Parathyroid adenoma (tissue), 2 donors: ENCODE measurements around the gene FAAH.

Source experiments
- H2AFZ ChIP-seq: fragments of 300-600 bp; sonication (generic); one replicate; pipeline ENCODE4 v1.7.0; 2017; ENCODE audit warnings: antibody characterized with exemption, mild to moderate bottlenecking
- H3K27ac ChIP-seq: fragments of 300-600 bp; sonication (generic); one replicate; pipeline ENCODE4 v1.7.0; 2017
- H3K27me3 ChIP-seq: fragments of 300-600 bp; sonication (generic); one replicate; pipeline ENCODE4 v1.7.0; 2017; ENCODE audit warnings: low read length; ENCODE audit not compliant: control insufficient read depth, insufficient read depth
- H3K36me3 ChIP-seq: fragments of 300-600 bp; sonication (generic); one replicate; pipeline ENCODE4 v1.7.0; 2017; ENCODE audit warnings: low read length; ENCODE audit not compliant: control insufficient read depth, insufficient read depth
- H3K4me1 ChIP-seq: fragments of 300-600 bp; sonication (generic); one replicate; pipeline ENCODE4 v1.7.0; 2017; ENCODE audit warnings: control low read depth
- H3K4me2 ChIP-seq: fragments of 300-600 bp; sonication (generic); one replicate; pipeline ENCODE4 v1.7.0; 2017; ENCODE audit warnings: low read length
- H3K4me3 ChIP-seq: fragments of 300-600 bp; sonication (generic); one replicate; pipeline ENCODE4 v1.7.0; 2017; ENCODE audit warnings: low read depth, low read length
- H3K79me2 ChIP-seq: fragments of 300-600 bp; sonication (generic); one replicate; pipeline ENCODE4 v1.7.0; 2017; ENCODE audit warnings: control low read depth
- H3K9ac ChIP-seq: fragments of 300-600 bp; sonication (generic); one replicate; pipeline ENCODE4 v1.7.0; 2017; ENCODE audit warnings: mild to moderate bottlenecking
- H3K9me3 ChIP-seq: fragments of 300-600 bp; sonication (generic); one replicate; pipeline ENCODE4 v1.7.0; 2017; ENCODE audit warnings: low read length; ENCODE audit not compliant: control insufficient read depth
- CTCF ChIP-seq: fragments of 300-600 bp; sonication (generic); IDR thresholded peaks from one replicate; pipeline ENCODE4 v1.7.0; 2017; ENCODE audit warnings: antibody characterized with exemption, mild to moderate bottlenecking
- donor health status: primary hyperparathyroidism.

The FAAH gene

DNA sequence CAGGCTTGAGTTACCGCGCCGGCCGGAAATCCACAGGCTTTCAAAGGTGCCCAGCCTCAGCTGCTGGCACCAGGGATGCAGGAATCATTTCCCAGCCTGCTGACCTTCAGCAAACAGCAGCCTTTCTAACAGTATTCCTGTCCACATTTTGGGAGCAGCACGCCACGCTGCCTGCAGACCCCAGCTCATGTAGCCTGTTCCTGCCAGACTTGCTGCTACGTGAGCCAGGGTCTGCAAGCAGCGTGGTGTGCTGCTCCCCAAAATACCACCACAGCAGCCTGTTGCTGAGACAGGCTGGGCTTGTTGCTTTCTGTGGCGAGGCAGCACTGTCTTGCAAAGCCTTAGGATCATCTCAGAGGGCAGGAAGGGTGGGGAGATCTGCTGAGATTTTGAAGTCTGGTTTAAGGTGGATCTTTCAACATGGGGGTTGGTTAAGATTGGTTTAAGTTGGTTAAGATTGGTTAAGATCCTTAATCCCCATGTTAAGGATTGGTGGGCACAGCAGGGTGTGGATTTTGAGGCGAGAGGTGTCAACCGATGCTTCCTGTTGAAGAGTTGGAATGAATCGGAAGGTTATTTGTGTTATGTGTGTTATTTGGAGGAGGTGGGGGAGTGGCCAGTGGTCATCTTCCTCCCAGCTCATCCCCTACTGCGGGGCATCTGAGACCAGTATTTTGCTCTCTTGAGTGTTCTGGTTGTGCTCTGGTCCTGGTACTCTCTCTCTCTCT is 12.9 kb downstream of the FAAH start:
- no peak overlapping the region for H3K4me3 ChIP-seq
- H3K4me2 ChIP-seq: no peak overlapping the region
- H3K27me3 ChIP-seq: no peaks in the 10 kb centered on the region
- no peak overlapping the region for H3K9ac ChIP-seq
- peaks cover 2% of the 10 kb centered on the region for H3K4me1 ChIP-seq
- H3K27ac ChIP-seq: no peak overlapping the region
- no peaks in the 10 kb centered on the region for H3K36me3 ChIP-seq
- H3K9me3 ChIP-seq: no peaks in the 10 kb centered on the region
- H2AFZ ChIP-seq: no peak overlapping the region
- TF ChIP-seq CTCF: no peak
- no peaks in the 10 kb centered on the region for H3K79me2 ChIP-seq

- Histone ChIP-seq H3K9ac (no peak overlapping the region), H3K4me2 (no peak overlapping the region), H2AFZ (no peak overlapping the region), H3K4me1 (peaks cover 5% of the 10 kb centered on the region), H3K27ac (no peak overlapping the region), H3K36me3 (no peaks in the 10 kb centered on the region), H3K4me3 (no peak overlapping the region), H3K9me3 (no peaks in the 10 kb centered on the region), H3K79me2 (no peaks in the 10 kb centered on the region), H3K27me3 (no peaks in the 10 kb centered on the region)
- TF ChIP-seq CTCF: no peak
These were observed 13.5 kb downstream of the FAAH start for GRCh38 chr1:46407636-46408035.

DNA sequence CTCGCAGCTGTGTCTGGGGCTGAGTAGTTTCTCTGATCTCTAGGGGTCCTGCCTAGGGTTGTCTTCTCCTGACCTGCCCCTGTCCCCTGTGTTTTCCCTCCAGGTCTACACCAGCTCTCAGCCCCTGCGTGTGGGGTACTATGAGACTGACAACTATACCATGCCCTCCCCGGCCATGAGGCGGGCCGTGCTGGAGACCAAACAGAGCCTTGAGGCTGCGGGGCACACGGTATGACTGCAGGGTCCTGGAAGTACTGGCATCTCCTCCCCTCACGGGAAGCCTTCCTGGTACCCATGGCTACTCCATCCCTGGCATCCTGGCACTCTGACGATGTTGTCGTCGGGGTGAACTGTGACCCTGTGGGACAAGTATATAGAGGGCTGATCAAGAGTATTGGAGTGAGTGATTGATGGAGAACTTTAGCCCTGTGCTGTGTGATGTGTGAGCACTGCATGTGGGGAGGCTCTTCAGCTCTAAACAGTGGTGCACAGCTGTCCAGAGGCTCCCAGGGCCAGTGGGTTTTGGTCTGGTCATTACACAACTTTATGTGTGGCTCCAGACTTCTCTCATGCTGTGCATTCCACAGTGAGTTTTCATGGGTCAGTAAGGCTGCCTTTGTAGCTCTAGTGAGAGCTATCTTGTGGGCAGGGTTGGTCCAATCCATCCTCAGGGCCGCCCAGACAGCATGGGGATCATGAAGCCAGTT is 14.4 kb downstream of the FAAH start:
- TF ChIP-seq CTCF: no peak
- Histone ChIP-seq H3K4me2 (no peak overlapping the region), H3K4me3 (no peak overlapping the region), H3K9me3 (no peaks in the 10 kb centered on the region), H3K36me3 (no peaks in the 10 kb centered on the region), H3K27ac (no peak overlapping the region), H3K79me2 (no peaks in the 10 kb centered on the region), H3K4me1 (peaks cover 5% of the 10 kb centered on the region), H2AFZ (no peak overlapping the region), H3K9ac (no peak overlapping the region), H3K27me3 (no peaks in the 10 kb centered on the region)

DNA sequence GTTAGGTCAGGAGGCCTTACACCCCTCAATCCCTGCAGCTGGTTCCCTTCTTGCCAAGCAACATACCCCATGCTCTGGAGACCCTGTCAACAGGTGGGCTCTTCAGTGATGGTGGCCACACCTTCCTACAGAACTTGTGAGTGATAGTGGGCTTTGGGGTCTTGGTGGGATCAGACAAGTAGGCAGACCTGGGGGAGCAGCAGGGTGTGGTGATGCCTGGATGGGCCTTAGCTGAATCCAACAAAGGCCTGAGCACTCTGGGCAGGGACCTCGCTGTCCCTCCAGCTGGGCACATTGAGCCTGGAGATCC is 14.9 kb downstream of the FAAH start:
- H3K4me1 ChIP-seq: peaks cover 5% of the 10 kb centered on the region
- no peak overlapping the region for H3K4me3 ChIP-seq
- H3K9me3 ChIP-seq: no peaks in the 10 kb centered on the region
- H3K27ac ChIP-seq: no peak overlapping the region
- no peak overlapping the region for H3K4me2 ChIP-seq
- no peaks in the 10 kb centered on the region for H3K36me3 ChIP-seq
- H2AFZ ChIP-seq: no peak overlapping the region
- H3K9ac ChIP-seq: no peak overlapping the region
- TF ChIP-seq CTCF: no peak
- no peaks in the 10 kb centered on the region for H3K27me3 ChIP-seq
- H3K79me2 ChIP-seq: no peaks in the 10 kb centered on the region
